HEK293 (cell line): Measurements from ENCODE around the gene DSP.

Source experiments
- AEBP2 ChIP-seq: fragments of 450-650 bp; formaldehyde crosslinking; IDR thresholded peaks from 2 replicates; pipeline ENCODE4 v1.5.1; 2016; ENCODE audit warnings: missing biosample characterization, missing genetic modification characterization, borderline replicate concordance
- FEZF1 ChIP-seq: fragments of 450-650 bp; formaldehyde crosslinking; IDR thresholded peaks from 2 replicates; pipeline ENCODE4 v1.5.1; 2016; ENCODE audit warnings: missing biosample characterization, missing genetic modification characterization
- GLI4 ChIP-seq: fragments of 450-650 bp; formaldehyde crosslinking; IDR thresholded peaks from 2 replicates; pipeline ENCODE4 v1.5.1; 2016; ENCODE audit warnings: missing biosample characterization, missing genetic modification characterization
- IKZF3 ChIP-seq: fragments of 450-650 bp; IDR thresholded peaks from 2 replicates; pipeline ENCODE4 v1.5.0; 2018; ENCODE audit warnings: missing biosample characterization, mild to moderate bottlenecking, missing genetic modification characterization, moderate library complexity
- PRDM10 ChIP-seq: fragments of 450-650 bp; formaldehyde crosslinking; IDR thresholded peaks from 2 replicates; pipeline ENCODE4 v1.5.1; 2016; ENCODE audit warnings: missing biosample characterization, missing genetic modification characterization
- SP2 ChIP-seq: fragments of 450-650 bp; formaldehyde crosslinking; IDR thresholded peaks from 2 replicates; pipeline ENCODE4 v1.5.1; 2016; ENCODE audit warnings: missing biosample characterization, missing genetic modification characterization
- SP7 ChIP-seq: fragments of 450-650 bp; formaldehyde crosslinking; IDR thresholded peaks from 2 replicates; pipeline ENCODE4 v1.5.1; 2016; ENCODE audit warnings: missing biosample characterization, missing genetic modification characterization
- ZBTB7A ChIP-seq: fragments of 450-650 bp; formaldehyde crosslinking; IDR thresholded peaks from 2 replicates; pipeline ENCODE4 v1.5.1; 2016; ENCODE audit warnings: low read depth, missing biosample characterization, missing genetic modification characterization
- ZFP69B ChIP-seq: fragments of 450-650 bp; formaldehyde crosslinking; IDR thresholded peaks from 2 replicates; pipeline ENCODE4 v1.5.1; 2016; ENCODE audit warnings: missing biosample characterization, missing genetic modification characterization
- ZNF155 ChIP-seq: fragments of 450-650 bp; formaldehyde crosslinking; IDR thresholded peaks from 2 replicates; pipeline ENCODE4 v1.5.1; 2016; ENCODE audit warnings: missing biosample characterization, missing genetic modification characterization
- ZNF174 ChIP-seq: fragments of 450-650 bp; formaldehyde crosslinking; IDR thresholded peaks from 2 replicates; pipeline ENCODE4 v1.5.0; 2017; ENCODE audit warnings: missing biosample characterization, mild to moderate bottlenecking, missing genetic modification characterization
- ZNF341 ChIP-seq: fragments of 450-650 bp; formaldehyde crosslinking; IDR thresholded peaks from 2 replicates; pipeline ENCODE4; 2016; ENCODE audit warnings: low read depth, missing biosample characterization, missing genetic modification characterization
- ZNF362 ChIP-seq: fragments of 450-650 bp; formaldehyde crosslinking; IDR thresholded peaks from 2 replicates; pipeline ENCODE4 v1.5.1; 2016; ENCODE audit warnings: missing biosample characterization, missing genetic modification characterization
- ZNF391 ChIP-seq: fragments of 450-650 bp; formaldehyde crosslinking; IDR thresholded peaks from 2 replicates; pipeline ENCODE4 v1.5.1; 2016; ENCODE audit warnings: low read depth, missing biosample characterization, missing genetic modification characterization, borderline replicate concordance
- ZNF394 ChIP-seq: fragments of 450-650 bp; formaldehyde crosslinking; IDR thresholded peaks from 2 replicates; pipeline ENCODE4 v1.5.1; 2016; ENCODE audit warnings: missing biosample characterization, missing genetic modification characterization, mild to moderate bottlenecking, moderate library complexity, borderline replicate concordance
- ZNF423 ChIP-seq: fragments of 450-650 bp; formaldehyde crosslinking; IDR thresholded peaks from 2 replicates; pipeline ENCODE4 v1.5.1; 2016; ENCODE audit warnings: missing biosample characterization, missing genetic modification characterization
- ZNF48 ChIP-seq: fragments of 450-650 bp; formaldehyde crosslinking; IDR thresholded peaks from 2 replicates; pipeline ENCODE4 v1.5.1; 2016; ENCODE audit warnings: missing biosample characterization, missing genetic modification characterization
- ZNF514 ChIP-seq: fragments of 450-650 bp; formaldehyde crosslinking; IDR thresholded peaks from 2 replicates; pipeline ENCODE4 v1.5.1; 2016; ENCODE audit warnings: missing biosample characterization, missing genetic modification characterization
- ZNF521 ChIP-seq: fragments of 450-650 bp; formaldehyde crosslinking; IDR thresholded peaks from 2 replicates; pipeline ENCODE4 v1.5.1; 2017; ENCODE audit warnings: missing biosample characterization, mild to moderate bottlenecking, missing genetic modification characterization
- ZNF529 ChIP-seq: fragments of 450-650 bp; formaldehyde crosslinking; IDR thresholded peaks from 2 replicates; pipeline ENCODE4 v1.5.1; 2017; ENCODE audit warnings: missing genetic modification characterization, missing biosample characterization; ENCODE audit not compliant: insufficient replicate concordance
- ZNF777 ChIP-seq: fragments of 450-650 bp; formaldehyde crosslinking; IDR thresholded peaks from 2 replicates; pipeline ENCODE4 v1.5.1; 2017; ENCODE audit warnings: missing biosample characterization, missing genetic modification characterization, borderline replicate concordance
- ZNF792 ChIP-seq: fragments of 450-650 bp; formaldehyde crosslinking; IDR thresholded peaks from 2 replicates; pipeline ENCODE4 v1.5.1; 2016; ENCODE audit warnings: missing biosample characterization, missing genetic modification characterization
- ZNF837 ChIP-seq: fragments of 450-650 bp; formaldehyde crosslinking; IDR thresholded peaks from 2 replicates; pipeline ENCODE4 v1.5.1; 2016; ENCODE audit warnings: missing biosample characterization, missing genetic modification characterization
- TF ChIP-seq, protein P1 (sequence below): fragments of 450-650 bp; formaldehyde crosslinking; IDR thresholded peaks from 2 replicates; pipeline ENCODE4 v1.5.1; 2016; ENCODE audit warnings: missing biosample characterization, missing genetic modification characterization
- TF ChIP-seq, protein P2 (sequence below): fragments of 450-650 bp; formaldehyde crosslinking; IDR thresholded peaks from 2 replicates; pipeline ENCODE4 v1.5.1; 2016; ENCODE audit warnings: missing biosample characterization, missing genetic modification characterization
- TF ChIP-seq, protein P3 (sequence below): fragments of 450-650 bp; formaldehyde crosslinking; IDR thresholded peaks from 2 replicates; pipeline ENCODE4 v1.5.0; 2017; ENCODE audit warnings: missing biosample characterization, missing genetic modification characterization, borderline replicate concordance

The DSP gene

DNA sequence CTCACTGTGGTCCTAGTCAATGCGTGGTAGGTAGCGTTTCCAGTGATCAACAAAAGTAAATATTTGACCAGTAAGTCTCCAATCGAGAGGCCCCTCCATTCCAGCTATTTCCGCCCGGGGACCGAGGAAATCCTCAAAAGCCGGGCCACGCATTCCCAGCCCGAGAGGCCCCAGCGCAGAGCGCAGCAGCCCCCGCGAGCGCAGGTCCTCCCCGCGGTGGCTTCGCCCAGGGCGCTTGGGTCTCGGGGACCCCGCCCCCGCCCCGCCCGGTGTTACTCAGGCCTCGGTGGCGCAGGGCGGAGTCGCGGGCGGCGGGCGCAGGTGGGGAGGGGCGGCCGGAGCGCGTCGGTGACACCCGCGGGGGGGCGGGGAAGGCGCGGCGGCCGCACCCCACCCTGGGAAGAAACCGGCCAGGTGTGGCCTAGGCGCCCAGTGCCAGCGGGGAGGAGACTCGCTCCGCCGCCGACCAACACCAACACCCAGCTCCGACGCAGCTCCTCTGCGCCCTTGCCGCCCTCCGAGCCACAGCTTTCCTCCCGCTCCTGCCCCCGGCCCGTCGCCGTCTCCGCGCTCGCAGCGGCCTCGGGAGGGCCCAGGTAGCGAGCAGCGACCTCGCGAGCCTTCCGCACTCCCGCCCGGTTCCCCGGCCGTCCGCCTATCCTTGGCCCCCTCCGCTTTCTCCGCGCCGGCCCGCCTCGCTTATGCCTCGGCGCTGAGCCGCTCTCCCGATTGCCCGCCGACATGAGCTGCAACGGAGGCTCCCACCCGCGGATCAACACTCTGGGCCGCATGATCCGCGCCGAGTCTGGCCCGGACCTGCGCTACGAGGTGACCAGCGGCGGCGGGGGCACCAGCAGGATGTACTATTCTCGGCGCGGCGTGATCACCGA is at the start of gene DSP (continued):
- TF ChIP-seq ZNF174 (no peak), GLI4 (tag by site-specific recombination) (peak; percentile 85; the same call in 1 of the 2 replicates), ZBTB7A (peak; percentile 39; the same call in 1 of the 2 replicates), ZNF391 (tag by site-specific recombination) (peak; percentile 27; the same call in 1 of the 2 replicates), ZNF514 (tag by site-specific recombination) (no peak), ZNF155 (tag by site-specific recombination) (no peak), ZNF341 (tag by site-specific recombination) (peak; percentile 45; the same call in 1 of the 2 replicates), ZNF837 (tag by site-specific recombination) (no peak), PRDM10 (tag by site-specific recombination) (peak; percentile 85), ZNF423 (tag by site-specific recombination) (peak; percentile 80), ZNF521 (no peak), SP7 (tag by site-specific recombination) (peak; percentile 62), AEBP2 (tag by site-specific recombination) (no peak), ZNF48 (tag by site-specific recombination) (no peak), SP2 (tag by site-specific recombination) (peak; percentile 65), ZNF529 (tag by site-specific recombination) (no peak), ZFP69B (tag by site-specific recombination) (peak; percentile 74), FEZF1 (tag by site-specific recombination) (no peak), IKZF3 (tag by site-specific recombination) (peak; percentile 39; the same call in 1 of the 2 replicates), ZNF362 (tag by site-specific recombination) (no peak), ZNF777 (tag by site-specific recombination) (peak; percentile 68), ZNF394 (tag by site-specific recombination) (peak; percentile 31; the same call in 1 of the 2 replicates), ZNF792 (tag by site-specific recombination) (peak; percentile 57; the same call in 1 of the 2 replicates)
- TF ChIP-seq, protein P1, sequence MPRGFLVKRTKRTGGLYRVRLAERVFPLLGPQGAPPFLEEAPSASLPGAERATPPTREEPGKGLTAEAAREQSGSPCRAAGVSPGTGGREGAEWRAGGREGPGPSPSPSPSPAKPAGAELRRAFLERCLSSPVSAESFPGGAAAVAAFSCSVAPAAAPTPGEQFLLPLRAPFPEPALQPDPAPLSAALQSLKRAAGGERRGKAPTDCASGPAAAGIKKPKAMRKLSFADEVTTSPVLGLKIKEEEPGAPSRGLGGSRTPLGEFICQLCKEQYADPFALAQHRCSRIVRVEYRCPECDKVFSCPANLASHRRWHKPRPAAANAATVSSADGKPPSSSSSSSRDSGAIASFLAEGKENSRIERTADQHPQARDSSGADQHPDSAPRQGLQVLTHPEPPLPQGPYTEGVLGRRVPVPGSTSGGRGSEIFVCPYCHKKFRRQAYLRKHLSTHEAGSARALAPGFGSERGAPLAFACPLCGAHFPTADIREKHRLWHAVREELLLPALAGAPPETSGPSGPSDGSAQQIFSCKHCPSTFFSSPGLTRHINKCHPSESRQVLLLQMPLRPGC (tag by site-specific recombination) = peak; percentile 13; the same call in 1 of the 2 replicates
- TF ChIP-seq, protein P2, sequence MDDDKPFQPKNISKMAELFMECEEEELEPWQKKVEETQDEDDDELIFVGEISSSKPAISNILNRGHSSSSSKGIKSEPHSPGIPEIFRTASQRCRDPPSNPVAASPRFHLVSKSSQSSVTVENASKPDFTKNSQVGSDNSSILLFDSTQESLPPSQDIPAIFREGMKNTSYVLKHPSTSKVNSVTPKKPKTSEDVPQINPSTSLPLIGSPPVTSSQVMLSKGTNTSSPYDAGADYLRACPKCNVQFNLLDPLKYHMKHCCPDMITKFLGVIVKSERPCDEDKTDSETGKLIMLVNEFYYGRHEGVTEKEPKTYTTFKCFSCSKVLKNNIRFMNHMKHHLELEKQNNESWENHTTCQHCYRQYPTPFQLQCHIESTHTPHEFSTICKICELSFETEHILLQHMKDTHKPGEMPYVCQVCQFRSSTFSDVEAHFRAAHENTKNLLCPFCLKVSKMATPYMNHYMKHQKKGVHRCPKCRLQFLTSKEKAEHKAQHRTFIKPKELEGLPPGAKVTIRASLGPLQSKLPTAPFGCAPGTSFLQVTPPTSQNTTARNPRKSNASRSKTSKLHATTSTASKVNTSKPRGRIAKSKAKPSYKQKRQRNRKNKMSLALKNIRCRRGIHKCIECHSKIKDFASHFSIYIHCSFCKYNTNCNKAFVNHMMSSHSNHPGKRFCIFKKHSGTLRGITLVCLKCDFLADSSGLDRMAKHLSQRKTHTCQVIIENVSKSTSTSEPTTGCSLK (tag by site-specific recombination) = no peak
- TF ChIP-seq, protein P3, sequence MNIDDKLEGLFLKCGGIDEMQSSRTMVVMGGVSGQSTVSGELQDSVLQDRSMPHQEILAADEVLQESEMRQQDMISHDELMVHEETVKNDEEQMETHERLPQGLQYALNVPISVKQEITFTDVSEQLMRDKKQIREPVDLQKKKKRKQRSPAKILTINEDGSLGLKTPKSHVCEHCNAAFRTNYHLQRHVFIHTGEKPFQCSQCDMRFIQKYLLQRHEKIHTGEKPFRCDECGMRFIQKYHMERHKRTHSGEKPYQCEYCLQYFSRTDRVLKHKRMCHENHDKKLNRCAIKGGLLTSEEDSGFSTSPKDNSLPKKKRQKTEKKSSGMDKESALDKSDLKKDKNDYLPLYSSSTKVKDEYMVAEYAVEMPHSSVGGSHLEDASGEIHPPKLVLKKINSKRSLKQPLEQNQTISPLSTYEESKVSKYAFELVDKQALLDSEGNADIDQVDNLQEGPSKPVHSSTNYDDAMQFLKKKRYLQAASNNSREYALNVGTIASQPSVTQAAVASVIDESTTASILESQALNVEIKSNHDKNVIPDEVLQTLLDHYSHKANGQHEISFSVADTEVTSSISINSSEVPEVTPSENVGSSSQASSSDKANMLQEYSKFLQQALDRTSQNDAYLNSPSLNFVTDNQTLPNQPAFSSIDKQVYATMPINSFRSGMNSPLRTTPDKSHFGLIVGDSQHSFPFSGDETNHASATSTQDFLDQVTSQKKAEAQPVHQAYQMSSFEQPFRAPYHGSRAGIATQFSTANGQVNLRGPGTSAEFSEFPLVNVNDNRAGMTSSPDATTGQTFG (tag by site-specific recombination) = no peak
